Heart left ventricle (tissue), 13 donors: Measurements from ENCODE around the gene DIO3.

ENCODE experiments used
- POLR2A ChIP-seq, 2 donors: fragments of 450-650 bp; IDR thresholded peaks; one replicate each; pipeline ENCODE4 v1.6.1; 2017; ENCODE audit warnings: antibody characterized with exemption in 2 of 2, mild to moderate bottlenecking in 2 of 2, moderate library complexity in 2 of 2
- TF ChIP-seq, protein P1 (sequence below), 12 donors: fragments of 200-600 bp; sonication (generic) in 4 of 12; IDR thresholded peaks; one replicate each; pipeline versions ENCODE4 v1.5.0 to v1.8.0; 2018 to 2022; ENCODE audit warnings: antibody characterized with exemption in 12 of 12, mild to moderate bottlenecking in 5 of 12
- donor health status: ischemic (EF 13 %, LVEDD 7.1; RV severe dilation, severe dysfunction).
- donor health status: DM: no; HTN: yes; CAD: no.
- donor health status: DM: no; HTN: no; CAD: no.
- donor health status: ischemic (EF 25% LVEDD 6.9; RV normal size, moderate dysfunction).
- donor health status: ischemic (EF 25% LVEDD 5.7; RV mildly dilated, moderate dysfunction).
- donor health status: ischemic (EF 35%, LVEDD 5.7; RV mildly dilated, moderate dysfunction).
- donor health status: nonischemic (EF 11% LVEDD 7.7; RV severe dilation, severe dysfunction).
- donor health status: DM: yes; HTN: yes; CAD: no.
- donor health status: PGD.
- donor health status: ischemic (EF 29% LVEDD 5.4; RV normal size, mild dysfunction).
- donor health status: nonischemic (EF 23%, LVEDD 6.1; RV moderate dilation, normal function).

DNA sequence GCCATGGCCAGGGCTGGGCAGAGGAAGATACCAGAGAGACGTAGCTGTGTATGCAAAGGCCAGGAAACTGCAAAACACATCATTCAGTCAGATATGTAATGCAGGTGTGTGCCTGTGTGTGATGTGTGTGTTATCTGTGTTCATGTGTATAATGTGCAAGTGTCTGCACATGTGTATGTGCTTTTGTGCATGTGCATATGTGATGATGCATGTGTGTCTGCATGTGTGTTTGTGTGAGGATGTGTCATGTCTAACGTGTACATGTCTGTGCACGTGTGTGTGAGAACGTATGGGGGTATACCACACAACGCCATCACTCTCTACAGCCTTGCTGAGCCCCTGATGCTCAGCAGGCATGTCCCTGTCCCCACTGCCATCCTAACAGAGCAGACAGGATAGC, 9.7 kb downstream of the DIO3 start:
- TF ChIP-seq, protein P1, sequence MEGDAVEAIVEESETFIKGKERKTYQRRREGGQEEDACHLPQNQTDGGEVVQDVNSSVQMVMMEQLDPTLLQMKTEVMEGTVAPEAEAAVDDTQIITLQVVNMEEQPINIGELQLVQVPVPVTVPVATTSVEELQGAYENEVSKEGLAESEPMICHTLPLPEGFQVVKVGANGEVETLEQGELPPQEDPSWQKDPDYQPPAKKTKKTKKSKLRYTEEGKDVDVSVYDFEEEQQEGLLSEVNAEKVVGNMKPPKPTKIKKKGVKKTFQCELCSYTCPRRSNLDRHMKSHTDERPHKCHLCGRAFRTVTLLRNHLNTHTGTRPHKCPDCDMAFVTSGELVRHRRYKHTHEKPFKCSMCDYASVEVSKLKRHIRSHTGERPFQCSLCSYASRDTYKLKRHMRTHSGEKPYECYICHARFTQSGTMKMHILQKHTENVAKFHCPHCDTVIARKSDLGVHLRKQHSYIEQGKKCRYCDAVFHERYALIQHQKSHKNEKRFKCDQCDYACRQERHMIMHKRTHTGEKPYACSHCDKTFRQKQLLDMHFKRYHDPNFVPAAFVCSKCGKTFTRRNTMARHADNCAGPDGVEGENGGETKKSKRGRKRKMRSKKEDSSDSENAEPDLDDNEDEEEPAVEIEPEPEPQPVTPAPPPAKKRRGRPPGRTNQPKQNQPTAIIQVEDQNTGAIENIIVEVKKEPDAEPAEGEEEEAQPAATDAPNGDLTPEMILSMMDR (IDR thresholded peaks at IDR 0.05) = no peak
- TF ChIP-seq POLR2A (IDR thresholded peaks at IDR 0.05) = no peak
